GM18517 (cell line): ENCODE results near the gene POU2AF2.
"Not testable (repeated sequence)": the region's sequence is repeated elsewhere in the genome, so short reads cannot be mapped to it uniquely, and the experiment has no call there.

Source experiments
- ATAC-seq: cut with Tn5 transposase; IDR thresholded peaks from one replicate; pipeline ENCODE4 v1.9.1; 2021; ENCODE audit warnings: mild to moderate bottlenecking, moderate library complexity; ENCODE audit not compliant: unreplicated experiment

Gene POU2AF2

DNA sequence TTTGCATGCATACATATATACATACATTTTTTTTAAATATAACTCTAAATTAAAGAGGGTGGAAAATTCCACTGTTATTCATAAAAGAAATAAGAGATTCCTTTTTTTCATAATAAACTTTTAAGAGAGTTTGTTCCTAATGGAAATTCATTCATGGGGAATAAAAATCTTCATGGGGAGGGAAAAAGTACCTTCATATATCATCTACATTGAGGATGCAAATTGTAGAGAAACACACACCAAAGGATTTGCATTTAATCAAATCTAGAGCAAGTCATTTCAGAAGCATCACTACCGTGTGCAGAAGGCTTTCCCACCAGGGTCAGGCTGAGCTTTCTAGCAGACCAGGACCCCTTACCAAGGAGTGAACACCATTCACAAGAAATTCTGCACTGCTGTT lies at the start of gene POU2AF2:
Gene POU2AF2, plus strand, starts transcription at position 301 of the 400 bp plus-strand sequence. CDS start 129 bp downstream, outside the sequence.
- no peak for ATAC-seq

DNA sequence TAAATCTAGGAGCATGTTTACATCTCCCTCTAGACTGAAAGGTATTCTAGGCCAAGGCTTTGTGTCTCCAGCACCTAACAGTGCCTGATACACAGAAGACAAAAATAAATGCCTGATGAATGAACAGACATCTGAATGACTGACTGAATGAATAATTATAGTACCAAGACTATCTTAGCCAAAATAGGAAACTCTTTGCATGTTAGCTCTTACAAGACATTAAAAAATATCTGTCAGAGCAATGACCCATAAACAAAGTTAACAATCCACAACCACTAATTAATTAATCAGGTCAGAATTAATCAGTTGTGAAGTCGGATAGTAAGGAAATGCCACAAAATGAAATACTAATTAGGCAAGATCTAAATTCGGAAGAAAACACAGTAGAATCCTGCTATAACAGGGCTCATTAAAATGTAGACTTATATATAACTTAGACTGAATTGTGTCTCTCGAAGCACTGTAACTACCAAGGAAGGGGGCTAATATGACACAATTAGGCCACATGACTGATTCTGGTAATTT lies 45.5 kb upstream of the POU2AF2 start:
- no peak for ATAC-seq

DNA sequence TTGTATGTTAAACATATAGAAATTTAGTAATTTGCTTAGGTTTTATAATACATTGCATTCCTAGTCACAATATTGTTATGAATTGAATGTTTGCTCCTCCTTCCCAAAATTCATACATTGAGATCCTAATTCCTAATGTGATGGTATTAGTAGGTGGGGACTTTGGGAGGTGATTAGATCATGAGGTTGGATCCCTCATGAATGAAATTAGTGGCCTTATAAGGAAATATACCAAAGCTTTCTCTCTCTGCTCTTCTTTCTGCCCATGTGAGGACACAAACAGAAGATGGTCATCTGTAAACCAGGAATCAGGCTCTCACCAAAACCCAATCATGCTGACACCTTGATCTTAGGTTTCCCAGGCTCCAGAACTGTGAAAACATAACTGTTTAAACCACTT lies 41.3 kb upstream of the POU2AF2 start:
- no peak for ATAC-seq

- no peak for ATAC-seq
Observed at GRCh38 chr11:111205632-111206385, 39.7 kb upstream of the POU2AF2 start.

DNA sequence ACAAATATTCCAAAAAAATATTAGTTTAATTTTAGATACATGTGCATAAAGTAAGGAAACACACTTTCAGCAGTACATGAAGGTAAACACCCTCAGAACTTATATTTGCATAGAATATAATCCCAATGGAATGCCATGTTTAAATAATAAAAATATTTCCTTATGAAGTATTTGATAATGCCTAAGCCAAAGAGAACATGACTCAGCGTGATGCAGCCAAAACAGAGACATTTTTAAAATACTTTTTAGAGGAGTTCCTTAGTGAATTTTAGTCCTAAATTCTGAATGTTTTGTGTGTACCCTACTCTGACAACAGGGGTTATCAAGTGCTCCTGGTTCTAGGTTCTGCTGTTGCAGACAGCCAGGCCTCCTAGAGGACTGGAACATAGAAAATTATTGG lies 39.1 kb upstream of the POU2AF2 start:
- ATAC-seq = no peak

- no peak for ATAC-seq
Observed at GRCh38 chr11:111207213-111207612, 38.3 kb upstream of the POU2AF2 start.

DNA sequence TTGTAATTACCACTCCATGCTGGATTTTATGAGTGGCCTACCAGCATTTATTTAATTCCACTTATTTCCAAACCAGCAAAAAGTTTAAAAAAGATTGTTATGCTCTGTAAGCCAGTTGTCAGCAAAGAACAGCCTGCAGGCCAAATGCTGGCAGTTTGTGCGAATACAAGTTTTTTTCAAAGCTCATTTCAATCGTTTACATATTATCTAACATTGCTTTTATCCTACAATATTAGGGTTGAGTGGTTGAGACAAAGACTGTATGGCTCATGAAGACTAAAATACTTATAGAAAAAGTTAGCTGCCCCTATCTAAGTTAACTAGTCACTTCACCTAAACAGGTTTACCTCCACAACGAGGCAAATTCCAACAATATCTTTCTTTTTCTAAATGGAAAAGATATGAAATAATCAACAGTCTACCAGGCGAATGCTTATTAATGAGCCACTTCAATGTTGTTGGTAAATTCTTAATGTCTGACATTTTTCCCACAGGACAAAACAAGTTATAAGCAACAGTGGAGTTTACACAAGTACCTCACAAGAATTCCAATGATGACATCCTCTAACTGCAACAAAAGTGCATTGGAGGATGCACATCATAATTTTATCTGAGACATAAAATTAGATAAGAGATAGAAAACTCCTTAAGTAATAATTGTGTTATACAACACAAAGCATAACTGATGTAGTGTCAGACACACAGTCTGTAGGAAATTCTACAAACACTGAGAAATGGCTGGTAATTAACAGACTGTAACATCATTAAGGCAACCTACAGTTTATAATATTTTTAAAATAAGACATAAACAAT lies 35.8 kb upstream of the POU2AF2 start:
- no peak for ATAC-seq

DNA sequence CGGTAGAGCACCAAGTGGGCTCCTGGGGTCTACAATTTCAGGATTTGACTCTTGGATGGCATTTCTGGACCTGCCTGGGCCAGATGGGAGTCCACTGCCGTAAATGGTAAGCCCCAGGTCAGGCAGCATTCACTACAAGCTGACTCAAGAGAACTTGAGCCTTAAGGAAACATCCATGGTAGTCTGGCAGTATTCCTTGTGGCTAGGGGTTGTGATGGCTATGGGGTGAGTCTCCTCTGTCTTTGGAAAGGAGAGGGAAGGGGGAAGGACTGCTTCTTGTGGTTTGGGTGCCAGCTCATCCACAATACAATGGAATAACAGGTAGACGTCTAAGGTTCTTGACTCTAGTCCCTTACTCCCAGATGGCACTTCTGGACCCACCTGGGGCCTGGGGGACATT lies 32.3 kb upstream of the POU2AF2 start:
- no peak for ATAC-seq

DNA sequence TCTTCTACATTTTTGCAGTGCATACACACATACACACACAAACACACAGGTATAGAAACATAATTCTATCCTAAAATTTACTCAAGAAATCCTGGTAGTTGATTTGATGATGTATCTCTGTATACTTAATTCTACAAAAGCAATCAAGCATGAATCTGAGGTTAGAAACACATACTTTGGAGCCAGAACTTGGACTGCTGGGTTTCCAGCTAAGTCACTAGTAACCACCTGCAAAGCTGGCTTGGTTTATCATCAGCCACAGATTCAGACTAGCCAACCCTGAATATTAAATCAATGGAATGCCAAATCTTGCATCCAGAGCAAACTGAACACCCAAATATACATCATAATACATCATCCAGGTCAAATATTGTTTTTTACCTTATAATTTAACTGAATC lies 24.8 kb upstream of the POU2AF2 start:
- ATAC-seq = no peak

DNA sequence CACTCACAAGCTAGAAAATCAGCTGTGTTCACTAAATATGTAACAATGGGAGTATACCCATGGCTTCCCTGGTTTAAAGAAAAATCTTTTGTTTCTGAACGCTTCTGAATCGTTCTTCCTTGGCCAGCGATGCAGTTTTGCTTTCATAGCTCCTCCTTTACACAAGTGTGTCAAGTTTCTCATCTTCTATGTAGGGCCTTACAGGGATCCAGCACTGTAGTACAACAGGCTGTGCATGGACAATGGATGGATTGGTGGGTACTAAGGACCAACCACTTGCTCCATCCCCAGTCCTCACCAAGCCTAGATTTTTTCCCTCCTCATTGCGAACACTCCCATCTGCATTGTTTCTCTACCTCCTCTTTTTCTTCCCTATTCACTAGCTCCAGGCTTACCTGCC lies 24.3 kb upstream of the POU2AF2 start:
- ATAC-seq = no peak

DNA sequence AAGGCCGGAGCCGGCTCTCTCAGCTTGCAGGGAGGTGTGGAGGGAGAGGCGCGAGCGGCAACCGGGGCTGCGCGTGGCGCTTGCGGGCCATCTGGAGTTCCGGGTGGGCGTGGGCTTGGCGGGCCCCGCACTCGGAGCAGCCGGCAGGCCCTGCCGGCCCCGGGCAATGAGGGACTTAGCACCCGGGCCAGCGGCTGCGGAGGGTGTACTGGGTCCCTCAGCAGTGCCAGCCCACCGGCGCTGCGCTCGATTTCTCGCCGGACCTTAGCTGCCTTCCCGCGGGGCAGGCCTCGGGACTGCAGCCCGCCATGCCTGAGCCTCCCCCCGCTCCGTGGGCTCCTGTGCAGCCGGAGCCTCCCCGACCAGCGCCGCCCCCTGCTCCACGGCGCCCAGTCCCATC lies 23.6 kb upstream of the POU2AF2 start:
- not testable (repeated sequence) for ATAC-seq

GRCh38 chr11:111222821-111223455 lies 22.6 kb upstream of the POU2AF2 start:
- not testable (repeated sequence) for ATAC-seq

- ATAC-seq = no peak
Observed at GRCh38 chr11:111225881-111226280, 19.6 kb upstream of the POU2AF2 start.

DNA sequence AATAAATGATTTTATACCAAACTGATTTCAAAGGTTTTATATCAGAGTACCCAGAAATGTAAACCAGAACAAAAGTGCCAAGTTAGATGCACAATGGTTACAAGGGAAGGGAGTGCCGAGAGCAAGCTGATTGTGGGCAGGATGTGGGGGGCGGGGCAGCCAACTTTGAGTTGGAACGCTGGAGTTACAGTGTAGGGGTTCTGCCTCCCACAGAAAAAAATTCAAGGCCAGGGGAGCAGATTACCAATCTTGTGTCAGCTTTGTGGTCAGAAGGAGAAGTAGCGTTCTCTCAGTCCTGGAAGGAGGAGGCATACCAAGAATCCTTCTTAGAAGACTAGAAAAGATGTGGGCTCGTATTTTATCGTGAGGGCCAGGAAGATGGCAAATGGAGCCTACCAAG lies 15.9 kb upstream of the POU2AF2 start:
- ATAC-seq = no peak

GRCh38 chr11:111230122-111230465 lies 15.4 kb upstream of the POU2AF2 start:
- peak; percentile 27 for ATAC-seq

- ATAC-seq = no peak
Observed at GRCh38 chr11:111231836-111232235, 13.7 kb upstream of the POU2AF2 start.

- no peak for ATAC-seq
Observed at GRCh38 chr11:111236383-111236782, 9.1 kb upstream of the POU2AF2 start.

DNA sequence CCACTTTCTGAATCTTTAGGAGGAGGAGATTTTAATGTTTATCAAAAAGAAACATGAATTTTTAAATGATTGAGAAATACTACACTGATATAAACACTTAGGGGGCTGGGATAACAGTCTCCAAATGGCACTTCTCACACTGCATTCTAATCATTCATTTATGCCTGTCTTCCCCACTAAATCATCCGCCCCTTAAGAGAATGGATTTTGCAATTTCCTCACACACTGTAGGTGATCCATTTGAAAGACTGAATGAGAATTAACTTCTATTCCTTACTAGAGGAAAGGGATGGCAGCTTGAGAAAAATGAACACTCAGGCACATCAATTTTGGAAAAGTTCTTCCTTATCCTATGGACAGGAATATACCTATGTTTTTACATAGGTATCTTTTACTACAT lies 7.6 kb upstream of the POU2AF2 start:
- ATAC-seq = no peak

GRCh38 chr11:111246956-111247355 lies 1.4 kb downstream of the POU2AF2 start:
- ATAC-seq = no peak

GRCh38 chr11:111250936-111251335 lies 5.4 kb downstream of the POU2AF2 start:
- ATAC-seq = no peak

- ATAC-seq = no peak
Observed at GRCh38 chr11:111253131-111253530, 7.6 kb downstream of the POU2AF2 start.

DNA sequence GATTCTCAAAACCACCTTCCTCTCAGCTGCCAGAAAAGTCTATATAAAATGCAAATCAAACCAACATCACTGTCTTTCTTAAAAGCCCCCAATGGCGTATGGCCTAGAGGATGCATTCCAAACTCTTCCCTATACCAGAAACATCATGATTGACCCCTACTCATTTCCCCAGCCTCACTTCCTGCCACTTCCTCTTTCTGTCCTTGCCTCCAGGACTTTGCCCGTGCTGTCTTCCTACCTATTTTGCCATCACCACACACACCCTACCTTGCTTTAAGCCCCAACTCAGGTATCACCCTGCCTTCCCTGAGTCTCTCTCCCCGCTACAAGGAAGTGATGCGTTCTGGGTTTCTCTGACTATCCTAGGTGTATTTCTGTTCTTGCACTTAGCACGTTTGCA lies 8.1 kb downstream of the POU2AF2 start:
- ATAC-seq = no peak
